22Rv1 (cell line): ENCODE results near the gene DCTD.
A peak's percentile ranks its signal among the peaks of the same experiment; 100 is the strongest.

Experiments used
- H3K27ac ChIP-seq: fragments of 450-650 bp; 2 replicates; pipeline ENCODE4 v1.5.1; 2017
- ZFX ChIP-seq: fragments of 450-650 bp; IDR thresholded peaks from 2 replicates; pipeline ENCODE4 v1.6.1; 2017; ENCODE audit warnings: antibody characterized with exemption, borderline replicate concordance
- TF ChIP-seq, protein P1 (sequence below): fragments of 450-650 bp; IDR thresholded peaks from 2 replicates; pipeline ENCODE4 v1.5.1; 2017; ENCODE audit warnings: mild to moderate bottlenecking

DCTD gene

DNA sequence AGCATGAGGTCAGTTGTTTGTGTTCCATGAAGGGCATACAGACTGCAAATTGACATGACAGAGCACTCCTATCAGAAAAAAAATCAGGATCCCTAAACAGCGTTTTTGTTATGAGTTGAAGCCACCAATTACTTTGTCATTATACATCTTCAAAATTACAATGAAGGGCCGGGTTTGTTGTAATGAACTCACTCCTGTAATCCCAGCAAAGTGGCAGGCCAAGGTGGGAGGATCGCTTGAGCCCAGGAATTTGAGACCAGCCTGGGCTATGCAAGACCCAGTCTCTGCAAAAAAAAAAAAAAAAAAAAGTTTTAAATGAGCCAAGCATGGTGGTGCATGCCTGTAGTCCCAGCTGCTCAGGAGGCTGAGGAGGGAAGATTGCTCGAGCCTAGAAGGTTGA is 3.5 kb upstream of the DCTD start:
- TF ChIP-seq ZFX, result no peak
- TF ChIP-seq, protein P1, sequence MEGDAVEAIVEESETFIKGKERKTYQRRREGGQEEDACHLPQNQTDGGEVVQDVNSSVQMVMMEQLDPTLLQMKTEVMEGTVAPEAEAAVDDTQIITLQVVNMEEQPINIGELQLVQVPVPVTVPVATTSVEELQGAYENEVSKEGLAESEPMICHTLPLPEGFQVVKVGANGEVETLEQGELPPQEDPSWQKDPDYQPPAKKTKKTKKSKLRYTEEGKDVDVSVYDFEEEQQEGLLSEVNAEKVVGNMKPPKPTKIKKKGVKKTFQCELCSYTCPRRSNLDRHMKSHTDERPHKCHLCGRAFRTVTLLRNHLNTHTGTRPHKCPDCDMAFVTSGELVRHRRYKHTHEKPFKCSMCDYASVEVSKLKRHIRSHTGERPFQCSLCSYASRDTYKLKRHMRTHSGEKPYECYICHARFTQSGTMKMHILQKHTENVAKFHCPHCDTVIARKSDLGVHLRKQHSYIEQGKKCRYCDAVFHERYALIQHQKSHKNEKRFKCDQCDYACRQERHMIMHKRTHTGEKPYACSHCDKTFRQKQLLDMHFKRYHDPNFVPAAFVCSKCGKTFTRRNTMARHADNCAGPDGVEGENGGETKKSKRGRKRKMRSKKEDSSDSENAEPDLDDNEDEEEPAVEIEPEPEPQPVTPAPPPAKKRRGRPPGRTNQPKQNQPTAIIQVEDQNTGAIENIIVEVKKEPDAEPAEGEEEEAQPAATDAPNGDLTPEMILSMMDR, result no peak
- H3K27ac ChIP-seq, result no peak overlapping the region

DNA sequence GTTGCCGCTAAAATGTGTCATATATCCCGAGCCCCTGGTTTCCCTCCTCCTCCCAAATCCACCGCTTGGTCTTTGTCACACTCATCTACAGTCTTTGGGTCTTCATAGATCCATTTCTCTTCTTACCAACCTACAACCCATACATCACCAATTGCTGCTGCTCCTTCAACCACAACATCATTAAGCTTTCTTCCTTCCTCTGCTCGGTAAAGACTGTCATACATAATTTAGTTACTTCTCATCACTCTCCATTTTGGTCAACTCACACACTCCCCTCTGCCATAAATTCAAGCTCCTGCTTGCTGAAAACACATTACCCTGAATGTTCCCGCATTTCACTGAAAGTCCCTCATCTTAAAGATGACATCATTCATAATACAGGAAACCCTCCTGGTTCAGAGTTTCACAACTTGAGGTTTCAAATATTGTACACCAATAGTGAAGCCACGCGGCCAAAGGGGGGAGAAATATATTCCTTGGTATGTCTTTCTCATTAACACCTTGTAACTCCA is 1.7 kb upstream of the DCTD start:
- H3K27ac ChIP-seq, result no peak overlapping the region
- no peak for TF ChIP-seq ZFX
- TF ChIP-seq, protein P1, result no peak

DNA sequence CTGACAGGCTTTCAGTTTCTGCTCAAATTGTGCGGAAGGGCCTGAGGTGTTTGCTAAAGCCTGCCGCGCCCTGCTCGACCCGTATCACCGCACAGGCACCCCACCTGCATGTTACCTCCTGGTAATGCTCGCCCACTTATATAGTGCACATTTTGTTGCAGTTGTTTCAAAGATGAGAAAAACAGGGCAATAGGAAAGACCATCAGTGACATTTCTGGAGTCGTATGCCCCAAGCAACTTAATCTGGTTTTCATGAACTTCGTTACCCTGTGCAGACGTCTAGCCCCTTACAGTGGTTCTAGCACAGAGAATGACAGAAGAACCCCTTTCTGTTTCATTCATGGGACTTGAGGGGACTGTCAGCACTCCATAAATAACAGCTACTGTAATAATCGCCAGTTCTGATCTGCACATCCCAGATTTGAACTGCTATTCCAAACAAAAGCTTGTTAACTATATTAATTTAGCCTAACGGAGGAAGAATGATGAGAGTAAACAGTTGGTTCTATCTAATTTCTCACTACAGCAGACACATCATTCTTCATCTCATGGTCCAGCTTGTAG is 940 bp upstream of the DCTD start:
- TF ChIP-seq, protein P1, result no peak; the same call in 1 of the 2 replicates
- no peak for TF ChIP-seq ZFX
- H3K27ac ChIP-seq, result no peak overlapping the region; the same call in 1 of the 2 replicates

DNA sequence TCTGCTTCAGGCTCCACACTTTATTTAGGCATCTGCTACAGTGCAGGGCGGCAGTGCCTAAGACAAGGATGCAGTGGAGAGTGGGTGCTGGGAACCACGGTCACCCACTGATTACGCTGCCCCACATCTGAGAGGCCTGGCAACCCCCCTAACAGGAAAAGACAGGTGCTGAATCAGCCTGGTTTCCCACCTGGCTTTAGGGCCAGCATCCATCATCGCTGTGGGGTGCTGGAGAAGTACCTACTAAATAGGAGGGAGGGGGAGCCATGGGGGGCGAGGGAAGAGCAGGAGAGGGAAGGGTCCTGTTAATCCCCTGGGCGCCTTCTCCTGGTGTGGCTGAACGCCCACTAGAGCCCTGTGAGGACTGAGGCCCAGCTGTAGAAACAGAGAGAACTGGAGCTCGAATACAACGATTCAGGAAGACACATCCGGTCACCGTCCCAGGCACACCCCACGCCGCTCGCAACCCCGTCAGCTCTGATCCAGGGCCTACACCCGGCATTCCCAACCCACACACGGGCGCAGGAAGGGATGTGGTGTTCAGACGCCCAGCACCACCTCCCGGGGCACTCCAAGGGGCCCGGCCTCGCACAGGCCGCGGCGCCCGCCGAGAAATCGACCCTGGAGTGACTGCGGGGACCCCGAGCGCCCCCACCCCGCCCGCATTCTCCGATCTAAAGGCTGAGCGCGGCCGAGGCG is 554 bp downstream of the DCTD start:
- TF ChIP-seq, protein P1, result no peak
- no peak for TF ChIP-seq ZFX
- peak overlapping the region; percentile 56 for H3K27ac ChIP-seq

- TF ChIP-seq, protein P1, result no peak
- no peak for TF ChIP-seq ZFX
- no peak overlapping the region for H3K27ac ChIP-seq
Measured at GRCh38 chr4:182914357-182914756, 2.8 kb downstream of the DCTD start.

GRCh38 chr4:182913621-182914020 is 3.6 kb downstream of the DCTD start:
- H3K27ac ChIP-seq, result no peak overlapping the region
- TF ChIP-seq, protein P1, result no peak

GRCh38 chr4:182913036-182913435 is 4.2 kb downstream of the DCTD start:
- no peak overlapping the region for H3K27ac ChIP-seq

More at GRCh38 chr4:182913036-182913435, 4.2 kb downstream of the DCTD start:
- TF ChIP-seq, protein P1, result no peak
- TF ChIP-seq ZFX, result no peak
